Spleen (tissue), 11 donors: ENCODE results near the gene AMBRA1. TPM values are rescaled to one million over a fixed set of nuclear protein-coding genes. Genes with fewer than 3 reads are reported as not detected.

Source experiments
- DNase-seq: peaks from one replicate; pipeline ENCODE4 v3.0.0-alpha.2; 2020
- H3K27ac ChIP-seq, 8 donors: fragments of 200-600 bp; sonication (generic) in 7 of 8; 1 replicate in 4 of 8; 2 replicates in 4 of 8; pipeline versions ENCODE4 v1.5.0 to v1.8.0; 2016 to 2021; ENCODE audit warnings: inconsistent platforms in 4 of 8, mild to moderate bottlenecking in 4 of 8, moderate library complexity in 1 of 8
- H3K27me3 ChIP-seq, 7 donors: fragments of 200-600 bp; sonication (generic) in 6 of 7; replicated peaks in 1 of 7; 1 replicate in 4 of 7; 2 replicates in 3 of 7; pipeline versions ENCODE4 v1.5.0 to v1.8.0; 2016 to 2021; ENCODE audit warnings: inconsistent platforms in 3 of 7, mild to moderate bottlenecking in 1 of 7
- H3K36me3 ChIP-seq, 6 donors: fragments of 200-600 bp; sonication (generic) in 5 of 6; 1 replicate in 4 of 6; 2 replicates in 2 of 6; pipeline versions ENCODE4 v1.5.0 to v1.8.0; 2016 to 2021; ENCODE audit warnings: inconsistent platforms in 2 of 6
- H3K4me1 ChIP-seq, 6 donors: fragments of 200-600 bp; sonication (generic) in 5 of 6; 1 replicate in 3 of 6; 2 replicates in 3 of 6; pipeline versions ENCODE4 v1.5.0 to v1.8.0; 2016 to 2021; ENCODE audit warnings: inconsistent platforms in 3 of 6
- H3K4me3 ChIP-seq, 8 donors: fragments of 200-600 bp; sonication (generic) in 7 of 8; 1 replicate in 4 of 8; 2 replicates in 4 of 8; pipeline versions ENCODE4 v1.5.0 to v1.8.0; 2016 to 2021; ENCODE audit warnings: inconsistent platforms in 4 of 8, mild to moderate bottlenecking in 4 of 8, moderate library complexity in 2 of 8
- H3K9me3 ChIP-seq, 8 donors: fragments of 200-600 bp; sonication (generic) in 7 of 8; 1 replicate in 4 of 8; 2 replicates in 4 of 8; pipeline versions ENCODE4 v1.5.0 to v1.8.0; 2016 to 2021; ENCODE audit warnings: inconsistent platforms in 4 of 8
- POLR2A ChIP-seq, 3 donors: fragments of 450-650 bp; IDR thresholded peaks; one replicate each; pipeline ENCODE4 v1.5.1; 2017; ENCODE audit warnings: antibody characterized with exemption in 3 of 3, mild to moderate bottlenecking in 1 of 3
- POLR2AphosphoS5 ChIP-seq, 3 donors: sonication (generic); formaldehyde crosslinking; IDR thresholded peaks; one replicate each; pipeline ENCODE4 v1.5.1; 2017; ENCODE audit warnings: antibody characterized with exemption in 3 of 3
- WGBS, 5 donors: extraction: QIAGEN DNeasy Blood & Tissue Kit in 3 of 5; methylation state at CpG; one replicate each; pipeline versions ENCODE4 v1.1.5 to v1.1.7; 2013 to 2018; 5-methylcytosine and 5-hydroxymethylcytosine counted together
- intact Hi-C: fragments of 100-400 bp; cut with DNase I; formaldehyde crosslinking; loops from one replicate; pipeline ENCODE4 v1.15.0; 2023; ENCODE audit warnings: low total_unique reads
- polyA plus RNA-seq, 3 donors: library from polyadenylated mRNA; stranded (reverse); fragments of 200-250 nt; gene quantifications; one replicate each; pipeline ENCODE4 v1.2.1, GENCODE V29; 2013
- total RNA-seq, 7 donors: library from RNA; depleted of rRNA in 3 of 7; stranded (reverse); fragments of >200 nt in 3 of 7; fragmentation: NEBNext Ultra II Directional in 4 of 7; extraction: Animal tissue kit (Norgen Biotek cat#: 25700) in 4 of 7; gene quantifications; one replicate each; pipeline versions ENCODE4 v1.1.0 to v1.2.1, GENCODE V29; 2016 to 2021
- TF ChIP-seq, protein P1 (sequence below), 11 experiments: fragments of 200-600 bp in 7 of 11; fragments of 450-650 bp in 4 of 11; sonication (generic) in 4 of 11; IDR thresholded peaks in 8 of 11; conservative IDR thresholded peaks in 3 of 11; 1 replicate in 7 of 11; 2 replicates in 4 of 11; pipeline versions ENCODE4 v1.4.0 to v1.8.0; 2016 to 2021; ENCODE audit warnings: antibody characterized with exemption in 11 of 11, inconsistent platforms in 4 of 11, mild to moderate bottlenecking in 1 of 11
- donor health status: healthy with polysubstance abuse.
- donor health status: DM: no; HTN: no; CAD: no; lungs with moderate emphysema.
- donor health status: DM: no; HTN: no; CAD: no.
- donor health status: Bipolar disorder and iron deficiency.
- donor health status: healthy.
- donor health status: DM: no; HTN: no; CAD: no.
- donor health status: DM: yes; HTN: yes; CAD: no.

The AMBRA1 gene
- total and polyA plus RNA-seq, 10 donors, result 3.6 to 54.6 (median 37.7) TPM

DNA sequence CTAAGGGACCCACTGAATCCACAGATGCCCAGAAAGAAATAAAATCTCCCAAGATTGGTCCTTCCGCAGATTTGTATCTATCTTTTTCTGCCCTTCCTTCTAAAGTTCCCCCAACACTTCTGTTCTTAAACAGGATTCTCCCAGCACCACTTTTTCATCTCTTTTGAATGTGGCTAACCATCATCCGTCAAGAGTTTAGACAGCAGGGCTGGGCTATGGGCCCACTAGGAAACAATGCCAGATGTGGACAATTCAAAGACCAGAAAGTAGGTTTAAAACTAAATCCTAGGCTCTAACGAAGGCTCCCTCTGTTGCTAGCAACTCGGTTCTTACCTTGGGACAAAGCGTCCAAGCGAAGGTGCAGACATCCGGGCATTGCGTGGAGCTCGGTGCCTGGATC, 100.0 kb downstream of the AMBRA1 start:
- Histone ChIP-seq H3K27ac (peak overlapping the region in 2 of 8 donors; percentile 46 to 50), H3K4me3 (no peak overlapping the region), H3K4me1 (peaks cover 0 to 66% (median 33%) of the 10 kb centered on the region in 6 donors), H3K36me3 (peaks cover 0 to 76% (median 14%) of the 10 kb centered on the region in 6 donors), H3K9me3 (no peaks in the 10 kb centered on the region), H3K27me3 (no peaks in the 10 kb centered on the region)
- WGBS, 5 donors, result 95 to 98% (median 96%) methylated on average over 9 of the region's 9 CpGs
- no peak for TF ChIP-seq POLR2AphosphoS5 (IDR thresholded peaks at IDR 0.05)
- TF ChIP-seq, protein P1, sequence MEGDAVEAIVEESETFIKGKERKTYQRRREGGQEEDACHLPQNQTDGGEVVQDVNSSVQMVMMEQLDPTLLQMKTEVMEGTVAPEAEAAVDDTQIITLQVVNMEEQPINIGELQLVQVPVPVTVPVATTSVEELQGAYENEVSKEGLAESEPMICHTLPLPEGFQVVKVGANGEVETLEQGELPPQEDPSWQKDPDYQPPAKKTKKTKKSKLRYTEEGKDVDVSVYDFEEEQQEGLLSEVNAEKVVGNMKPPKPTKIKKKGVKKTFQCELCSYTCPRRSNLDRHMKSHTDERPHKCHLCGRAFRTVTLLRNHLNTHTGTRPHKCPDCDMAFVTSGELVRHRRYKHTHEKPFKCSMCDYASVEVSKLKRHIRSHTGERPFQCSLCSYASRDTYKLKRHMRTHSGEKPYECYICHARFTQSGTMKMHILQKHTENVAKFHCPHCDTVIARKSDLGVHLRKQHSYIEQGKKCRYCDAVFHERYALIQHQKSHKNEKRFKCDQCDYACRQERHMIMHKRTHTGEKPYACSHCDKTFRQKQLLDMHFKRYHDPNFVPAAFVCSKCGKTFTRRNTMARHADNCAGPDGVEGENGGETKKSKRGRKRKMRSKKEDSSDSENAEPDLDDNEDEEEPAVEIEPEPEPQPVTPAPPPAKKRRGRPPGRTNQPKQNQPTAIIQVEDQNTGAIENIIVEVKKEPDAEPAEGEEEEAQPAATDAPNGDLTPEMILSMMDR (IDR thresholded peaks at IDR 0.05 in 8 of 11, conservative IDR thresholded peaks at IDR 0.05 in 3 of 11), result no peak
- TF ChIP-seq POLR2A (IDR thresholded peaks at IDR 0.05), result no peak
- intact Hi-C loops, result no loop called here
- no peak for DNase-seq

DNA sequence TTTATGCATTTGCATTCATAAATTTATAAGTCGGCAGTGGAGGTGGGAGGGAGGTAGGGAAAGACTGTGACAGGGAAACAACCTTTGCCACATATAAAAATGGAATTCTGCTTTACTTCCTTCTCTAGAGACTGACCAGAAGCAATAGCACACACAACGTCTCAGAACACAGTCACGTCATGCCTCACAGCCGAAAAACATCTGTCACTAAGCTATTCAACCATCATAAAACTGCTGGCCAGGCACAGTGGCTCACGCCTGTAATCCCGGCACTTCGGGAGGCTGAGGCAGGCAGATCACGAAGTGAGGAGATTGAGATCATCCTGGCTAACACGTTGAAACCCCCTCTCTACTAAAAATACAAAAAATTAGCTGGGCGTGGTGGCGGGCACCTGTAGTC, 101.3 kb downstream of the AMBRA1 start:
- intact Hi-C loops, result no loop called here
- DNase-seq, result no peak
- no peaks in the 10 kb centered on the region for H3K9me3 ChIP-seq
- peaks cover 0 to 64% (median 29%) of the 10 kb centered on the region in 6 donors for H3K4me1 ChIP-seq
- peak overlapping the region in 5 of 8 donors; percentile 15 to 50 (median 41) for H3K27ac ChIP-seq
- H3K27me3 ChIP-seq, result no peaks in the 10 kb centered on the region
- no peak overlapping the region for H3K4me3 ChIP-seq
- H3K36me3 ChIP-seq, result peaks cover 0 to 73% (median 14%) of the 10 kb centered on the region in 6 donors
- TF ChIP-seq POLR2A (IDR thresholded peaks at IDR 0.05) (no peak), POLR2AphosphoS5 (IDR thresholded peaks at IDR 0.05) (no peak)
- TF ChIP-seq, protein P1 (IDR thresholded peaks at IDR 0.05 in 8 of 11, conservative IDR thresholded peaks at IDR 0.05 in 3 of 11), result no peak
- 72 to 92% (median 83%) methylated on average over 11 of the region's 11 CpGs for WGBS, 5 donors

DNA sequence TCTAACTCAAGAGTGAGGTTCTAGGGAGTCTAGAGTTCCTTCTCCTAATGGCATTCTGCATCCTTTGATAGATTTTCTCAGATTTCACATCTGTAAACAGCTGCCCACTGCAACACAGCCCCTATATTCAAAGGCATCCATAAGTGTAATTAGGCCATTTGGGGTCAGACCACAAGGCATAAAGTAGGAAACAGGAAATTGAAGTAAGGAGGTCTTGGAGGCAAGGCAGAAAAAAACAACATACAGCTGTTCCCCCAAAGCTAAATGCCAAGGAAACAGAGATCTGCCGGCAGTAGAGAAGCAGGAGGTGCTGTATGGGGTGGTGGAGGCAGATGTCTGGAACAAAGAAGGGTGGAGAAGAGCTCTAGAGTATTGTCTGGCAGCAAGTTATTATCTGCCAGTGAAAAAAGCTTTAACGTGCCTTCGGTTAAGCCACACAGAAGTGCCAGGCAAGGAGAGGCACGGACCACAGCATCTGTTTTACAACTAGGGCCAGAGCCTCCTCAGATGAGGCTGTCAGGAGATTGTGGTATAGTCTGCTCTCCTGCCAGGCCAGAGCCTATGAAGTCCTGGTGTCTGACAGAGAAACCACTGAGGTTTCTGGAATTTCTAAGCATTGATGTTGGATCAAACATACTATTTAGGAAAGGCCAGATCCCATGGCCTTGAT, 102.0 kb downstream of the AMBRA1 start:
- H3K4me1 ChIP-seq, result peaks cover 0 to 58% (median 27%) of the 10 kb centered on the region in 6 donors
- H3K27me3 ChIP-seq, result no peaks in the 10 kb centered on the region
- WGBS, 5 donors, result 31 to 43% (median 38%) methylated on average over 4 of the region's 4 CpGs
- no peak for DNase-seq
- H3K36me3 ChIP-seq, result peaks cover 0 to 70% (median 14%) of the 10 kb centered on the region in 6 donors
- no peak overlapping the region for H3K4me3 ChIP-seq
- H3K27ac ChIP-seq, result peak overlapping the region in 4 of 8 donors; percentile 14 to 50 (median 44)
- no peaks in the 10 kb centered on the region for H3K9me3 ChIP-seq
- TF ChIP-seq POLR2A (IDR thresholded peaks at IDR 0.05), result no peak
- intact Hi-C loops, result no loop called here

DNA sequence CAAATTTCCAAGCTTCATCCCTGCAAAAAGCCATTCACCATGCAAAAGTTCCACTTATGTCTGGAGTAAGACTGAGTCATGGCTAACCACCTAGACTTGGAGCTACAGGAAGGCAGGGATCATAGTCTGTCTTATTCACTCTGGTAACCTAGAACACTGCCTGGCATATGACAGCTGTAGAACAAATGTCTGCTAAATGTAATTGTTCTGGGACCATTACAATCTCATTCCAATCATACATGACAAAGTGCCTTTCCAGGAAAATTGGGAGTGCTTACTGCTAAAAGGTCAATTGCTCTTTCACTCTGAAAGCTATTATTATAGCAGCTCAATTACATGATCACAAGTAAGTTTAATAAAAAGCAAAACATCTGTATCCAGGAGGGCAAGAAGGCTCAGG, 103.2 kb downstream of the AMBRA1 start:
- H3K4me3 ChIP-seq, result no peak overlapping the region
- no peak for TF ChIP-seq POLR2AphosphoS5 (IDR thresholded peaks at IDR 0.05)
- TF ChIP-seq, protein P1 (IDR thresholded peaks at IDR 0.05 in 8 of 11, conservative IDR thresholded peaks at IDR 0.05 in 3 of 11), result no peak
- peaks cover 0 to 58% (median 27%) of the 10 kb centered on the region in 6 donors for H3K4me1 ChIP-seq
- intact Hi-C loops, result no loop called here
- H3K27me3 ChIP-seq, result no peaks in the 10 kb centered on the region
- peak overlapping the region in 2 of 8 donors; percentile 3 to 37 for H3K27ac ChIP-seq
- H3K36me3 ChIP-seq, result peaks cover 0 to 61% (median 14%) of the 10 kb centered on the region in 6 donors
- H3K9me3 ChIP-seq, result no peaks in the 10 kb centered on the region
- DNase-seq, result no peak
